GM18873 (cell line): ENCODE data around the gene NAGA.

Experiments used
- ATAC-seq: cut with Tn5 transposase; IDR thresholded peaks from one replicate; pipeline ENCODE4 v1.9.1; 2021; ENCODE audit warnings: mild to moderate bottlenecking, moderate library complexity, moderate number of reproducible peaks; ENCODE audit not compliant: unreplicated experiment, low FRiP score

The NAGA gene

GRCh38 chr22:42052765-42053164 is 17.8 kb downstream of the NAGA start:
- ATAC-seq = no peak

- ATAC-seq = no peak
Observed at GRCh38 chr22:42050641-42051180, 19.9 kb downstream of the NAGA start.

DNA sequence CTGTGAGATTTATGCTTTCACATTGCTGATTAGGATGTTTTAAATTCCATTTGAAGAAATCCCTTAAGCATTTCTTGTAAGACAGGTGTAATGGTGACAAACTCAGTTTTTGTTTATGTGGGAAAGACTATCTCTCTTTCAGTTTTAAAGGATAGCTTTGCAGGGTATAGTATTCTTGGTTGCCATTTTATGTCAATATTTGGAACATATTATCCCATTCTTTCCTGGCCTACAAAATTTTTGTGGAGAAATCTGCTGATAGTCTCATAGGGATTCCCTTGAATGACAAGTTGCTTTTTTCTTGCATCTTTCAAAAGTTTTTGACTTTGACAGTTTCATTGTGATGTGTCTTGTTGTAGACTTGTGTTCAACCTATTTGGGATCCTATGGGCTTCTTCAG is 28.8 kb downstream of the NAGA start:
- no peak for ATAC-seq

- no peak for ATAC-seq
Observed at GRCh38 chr22:42039271-42039670, 31.3 kb downstream of the NAGA start.

DNA sequence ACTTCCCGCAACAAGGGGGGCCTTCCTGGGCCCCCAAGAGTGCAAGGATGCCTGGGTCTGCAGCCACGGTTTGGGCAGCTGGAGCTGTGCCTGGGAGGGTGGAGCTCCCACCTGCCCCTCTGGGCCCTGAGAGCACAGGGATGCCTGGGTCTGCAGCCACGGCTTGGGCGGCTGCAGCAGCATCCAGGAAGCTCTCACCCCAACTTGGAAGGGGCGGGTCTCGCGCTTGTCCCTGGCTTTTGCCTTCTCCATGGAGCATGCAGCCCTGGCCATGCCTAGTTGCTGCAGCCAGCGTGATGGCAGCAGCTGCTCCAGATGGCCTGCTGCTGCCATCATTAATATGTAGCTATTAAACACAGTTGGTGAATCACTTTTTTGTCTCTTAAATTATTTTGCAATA is 35.4 kb downstream of the NAGA start:
- no peak for ATAC-seq

GRCh38 chr22:42033263-42034181 is 37.1 kb downstream of the NAGA start:
- no peak for ATAC-seq

- no peak for ATAC-seq
Observed at GRCh38 chr22:42026705-42027104, 43.9 kb downstream of the NAGA start.

DNA sequence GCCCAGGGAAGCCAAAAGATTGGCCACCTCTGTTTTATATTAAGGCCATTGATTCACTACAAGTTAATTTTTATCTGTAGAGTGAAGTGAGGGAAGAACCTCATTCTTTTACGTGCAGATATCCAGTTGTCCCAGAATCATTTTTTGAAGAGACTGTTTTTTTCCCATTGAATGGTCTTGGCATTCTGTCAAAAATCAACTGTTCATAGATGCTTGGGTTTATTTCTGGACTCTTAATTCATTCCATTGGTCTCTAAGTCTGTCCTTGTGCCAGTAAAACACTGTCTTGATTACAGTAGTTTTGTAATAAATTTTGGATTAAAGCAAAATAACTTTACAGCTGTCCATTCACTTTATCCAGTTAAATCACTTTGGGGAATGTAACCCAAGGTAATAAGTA is 45.2 kb downstream of the NAGA start:
- ATAC-seq = no peak

DNA sequence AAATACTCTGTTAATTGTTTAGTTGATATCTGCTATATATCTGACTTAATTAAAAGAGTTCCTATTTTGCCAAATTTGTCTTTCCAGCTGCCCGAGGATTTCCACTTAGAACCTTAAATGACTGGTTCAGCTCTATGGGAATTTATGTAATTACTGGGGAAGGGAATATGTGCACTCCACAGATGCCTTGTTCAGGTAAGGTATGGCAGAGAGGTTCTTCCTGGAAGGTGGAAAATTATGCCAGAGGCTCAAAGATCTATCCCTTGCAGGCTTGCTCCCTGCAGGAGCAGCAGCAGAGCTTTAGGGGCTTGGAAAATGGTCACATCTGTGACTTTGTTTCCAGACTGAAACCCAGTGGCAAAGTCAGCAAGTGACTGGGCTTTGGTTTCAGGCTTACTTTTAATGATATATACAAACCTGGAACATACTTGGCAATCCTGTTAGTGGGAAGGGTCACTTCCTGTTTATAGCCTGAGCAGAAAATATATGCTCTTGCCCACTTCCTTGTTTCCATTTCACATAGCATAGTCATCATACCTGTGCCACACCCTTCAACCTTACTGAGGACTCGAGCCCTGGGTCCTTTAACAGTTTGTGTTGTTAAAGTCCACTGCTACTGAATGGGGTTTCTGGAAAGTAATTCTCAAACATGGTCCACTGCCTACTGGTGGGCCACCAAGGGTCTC is 48.3 kb downstream of the NAGA start:
- no peak for ATAC-seq

DNA sequence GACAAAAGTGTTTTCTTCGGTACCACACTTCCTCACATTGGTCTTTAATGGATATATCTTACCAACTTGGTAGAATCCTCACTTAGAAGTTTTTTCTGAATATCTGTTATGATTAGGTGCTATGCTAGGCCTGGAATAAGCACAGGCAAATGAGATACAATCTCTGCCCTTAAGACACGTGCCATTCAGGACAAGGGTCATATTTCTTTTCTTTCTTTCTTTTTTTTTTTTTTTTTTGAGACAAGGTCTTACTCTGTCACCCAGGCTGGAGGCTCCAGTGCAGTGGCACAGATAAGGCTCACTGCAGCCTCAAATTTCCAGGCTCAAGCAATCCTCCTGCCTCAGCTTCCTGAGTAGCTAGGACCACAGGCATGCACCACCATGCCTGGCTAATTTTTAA is 49.0 kb downstream of the NAGA start:
- no peak for ATAC-seq

DNA sequence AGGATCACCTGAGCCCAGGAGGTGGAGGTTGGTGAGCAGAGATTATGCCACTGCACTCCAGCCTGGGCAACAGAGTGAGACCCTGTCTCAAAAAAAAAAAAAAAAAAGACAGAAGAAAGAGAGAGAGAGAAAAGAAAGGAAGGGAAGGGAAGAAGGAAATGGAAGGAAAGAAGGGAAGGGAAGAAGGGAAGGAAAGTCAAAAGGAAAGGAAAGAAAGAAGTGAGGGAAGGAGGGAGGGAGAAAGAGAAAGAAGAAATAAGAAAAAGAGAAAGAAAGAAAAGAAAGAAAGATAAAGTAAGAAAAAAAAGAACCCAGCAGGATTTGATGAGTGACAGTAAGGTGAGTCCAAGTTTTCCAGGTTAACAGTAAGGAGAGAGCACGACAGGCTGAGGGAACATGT is 52.4 kb downstream of the NAGA start:
- no peak for ATAC-seq

GRCh38 chr22:42016111-42016510 is 54.5 kb downstream of the NAGA start:
- no peak for ATAC-seq

DNA sequence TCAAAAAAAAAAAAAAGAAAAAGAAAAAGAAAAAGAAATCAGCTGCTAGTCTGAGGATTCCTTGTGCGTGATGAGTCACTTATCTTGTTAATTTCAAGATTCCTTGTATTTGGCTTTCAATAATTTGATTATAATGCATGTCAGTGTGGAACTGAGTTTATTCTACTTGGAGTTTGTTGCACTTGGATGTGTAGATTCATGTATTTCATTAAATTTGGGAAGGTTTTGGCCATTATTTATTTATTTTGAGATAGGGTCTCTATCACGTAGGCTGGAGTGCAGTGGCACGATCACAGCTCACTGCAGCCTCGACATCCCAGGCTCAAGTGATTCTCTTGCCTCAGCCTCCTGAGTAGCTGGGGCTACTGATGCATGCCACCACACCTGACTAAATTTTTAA is 57.2 kb downstream of the NAGA start:
- ATAC-seq = no peak

DNA sequence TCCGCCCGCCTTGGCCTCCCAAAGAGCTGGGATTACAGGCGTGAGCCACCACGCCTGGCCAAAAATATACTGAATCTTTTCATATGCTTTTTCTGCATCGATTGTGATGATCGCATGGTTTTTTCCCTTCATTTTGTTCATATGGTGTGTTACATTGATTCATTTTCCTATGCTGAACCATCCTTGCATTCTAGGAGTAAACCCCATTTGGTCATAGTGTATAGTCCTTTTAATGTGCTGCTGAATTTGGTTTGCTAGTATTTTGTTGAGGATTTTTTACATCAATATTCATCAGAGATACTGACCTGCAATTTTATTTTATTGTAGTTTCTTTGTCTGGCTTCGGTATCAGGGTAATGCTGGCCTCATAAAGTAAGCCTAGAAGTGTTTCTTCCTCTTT is 59.8 kb downstream of the NAGA start:
- ATAC-seq = no peak
